ENCODE results near the gene RSPRY1. TPM values are rescaled to one million over a fixed set of nuclear protein-coding genes. Genes with fewer than 3 reads are reported as not detected.
A peak's percentile ranks its signal among the peaks of the same experiment; 100 is the strongest.
"Not testable (repeated sequence)": the region's sequence is repeated elsewhere in the genome, so short reads cannot be mapped to it uniquely, and the experiment has no call there.

RSPRY1 gene
- total and polyA plus RNA-seq, 8 donors: 32.5 to 46.8 (median 39.8) TPM

GRCh38 chr16:57271867-57272495 is 85.9 kb downstream of the RSPRY1 start:
- no peak for DNase-seq
- H3K27ac ChIP-seq: no peak overlapping the region
- no peak for TF ChIP-seq CTCF (IDR thresholded peaks at IDR 0.05)
- intact Hi-C loops (cut with DNase I): no loop called here
- no peaks in the 10 kb centered on the region for H3K36me3 ChIP-seq
- H3K4me3 ChIP-seq: no peak overlapping the region
- no peak for ATAC-seq
- no peaks in the 10 kb centered on the region for H3K9me3 ChIP-seq
- peaks cover 9 to 48% of the 10 kb centered on the region in 2 donors for H3K4me1 ChIP-seq
- no peaks in the 10 kb centered on the region for H3K27me3 ChIP-seq

- no peaks in the 10 kb centered on the region for H3K27me3 ChIP-seq
- H3K4me3 ChIP-seq: no peak overlapping the region
- peaks cover 17 to 49% of the 10 kb centered on the region in 2 donors for H3K4me1 ChIP-seq
- H3K27ac ChIP-seq: no peak overlapping the region
- H3K36me3 ChIP-seq: no peaks in the 10 kb centered on the region
- DNase-seq (no peak), ATAC-seq (no peak)
- no peaks in the 10 kb centered on the region for H3K9me3 ChIP-seq
- no peak for TF ChIP-seq CTCF (IDR thresholded peaks at IDR 0.05)
- intact Hi-C loops (cut with DNase I): no loop called here
Observed at GRCh38 chr16:57273359-57273758, 87.2 kb downstream of the RSPRY1 start.

GRCh38 chr16:57273826-57274225 is 87.7 kb downstream of the RSPRY1 start:
- H3K4me3 ChIP-seq: no peak overlapping the region
- no peaks in the 10 kb centered on the region for H3K36me3 ChIP-seq
- no peak overlapping the region for H3K27ac ChIP-seq
- H3K4me1 ChIP-seq: peaks cover 17 to 49% of the 10 kb centered on the region in 2 donors
- no peak for ATAC-seq
- intact Hi-C loops (cut with DNase I): no loop called here
- DNase-seq: no peak
- H3K27me3 ChIP-seq: no peaks in the 10 kb centered on the region
- no peak for TF ChIP-seq CTCF (IDR thresholded peaks at IDR 0.05)
- no peaks in the 10 kb centered on the region for H3K9me3 ChIP-seq

- H3K36me3 ChIP-seq; H3K4me3 ChIP-seq; ATAC-seq; DNase-seq; H3K9me3 ChIP-seq; H3K27me3 ChIP-seq; intact Hi-C loops (cut with DNase I): not testable (repeated sequence)
- Histone ChIP-seq H3K4me1 (peaks cover 12 to 48% of the 10 kb centered on the region in 2 donors), H3K27ac (peak overlapping the region in 1 of 2 donors; percentile 59)
Observed at GRCh38 chr16:57275946-57276345, 89.8 kb downstream of the RSPRY1 start.

GRCh38 chr16:57276596-57276995 is 90.5 kb downstream of the RSPRY1 start:
- DNase-seq: no peak
- Histone ChIP-seq H3K4me1 (peaks cover 12 to 48% of the 10 kb centered on the region in 2 donors), H3K36me3 (no peaks in the 10 kb centered on the region), H3K27me3 (no peaks in the 10 kb centered on the region), H3K9me3 (no peaks in the 10 kb centered on the region), H3K4me3 (no peak overlapping the region), H3K27ac (peak overlapping the region; percentile 48 to 59)
- peak; percentile 58 for ATAC-seq
- intact Hi-C loops (cut with DNase I): no loop called here
- no peak for TF ChIP-seq CTCF (IDR thresholded peaks at IDR 0.05)

DNA sequence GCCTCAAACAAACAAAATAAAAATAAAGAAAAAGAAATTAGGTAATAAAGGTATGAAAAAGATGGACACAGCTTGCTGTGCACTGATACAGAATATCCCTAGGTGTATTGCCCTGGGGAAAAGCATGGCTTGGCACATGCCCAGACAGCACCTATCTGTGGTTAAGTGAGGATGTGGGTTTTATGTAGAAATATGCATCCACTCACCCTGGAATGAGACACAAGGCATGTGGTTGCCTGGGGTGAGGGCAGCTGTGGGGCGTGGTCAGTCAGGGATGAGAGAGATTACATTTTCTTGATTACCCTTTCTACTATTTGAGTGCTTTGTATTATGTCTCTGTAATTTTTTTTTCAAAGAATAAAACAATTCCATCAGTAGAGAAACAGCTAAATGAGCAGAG is 91.5 kb downstream of the RSPRY1 start:
- H3K9me3 ChIP-seq: no peaks in the 10 kb centered on the region
- H3K4me1 ChIP-seq: peaks cover 12 to 48% of the 10 kb centered on the region in 2 donors
- H3K36me3 ChIP-seq: no peaks in the 10 kb centered on the region
- intact Hi-C loops (cut with DNase I): no loop called here
- peak in 1 of 4 donors; percentile 31 for DNase-seq
- ATAC-seq: peak; percentile 51
- no peak for TF ChIP-seq CTCF (IDR thresholded peaks at IDR 0.05)
- H3K27ac ChIP-seq: peak overlapping the region in 1 of 2 donors; percentile 55
- no peak overlapping the region for H3K4me3 ChIP-seq
- H3K27me3 ChIP-seq: peaks cover 0 to 3% of the 10 kb centered on the region in 2 donors
